Calu3 (cell line): ENCODE results near the gene C1orf21. TPM values are rescaled to one million over a fixed set of nuclear protein-coding genes. Genes with fewer than 3 reads are reported as not detected.

Experiments used
- BruUV-seq: library from RNA; stranded (reverse); fragments of 400-500 nt; replicated peaks from 2 replicates; lab custom pipeline; 2021; lab: Mats Ljungman, UMichigan
- CTCF ChIA-PET: fragments of 300-600 bp; sonication (Branson Sonifier 250); formaldehyde crosslinking; loops from one replicate; lab custom pipeline; 2022; ENCODE audit warnings: antibody characterized with exemption; lab: Charles Lee
- DNase-seq: peaks from one replicate; pipeline ENCODE4 v3.0.0; 2022
- H3K27ac Mint-ChIP-seq: one replicate; pipeline ENCODE4 v1.8.0; 2022; ENCODE audit warnings: mixed read lengths; ENCODE audit not compliant: unreplicated experiment
- H3K27me3 Mint-ChIP-seq: one replicate; pipeline ENCODE4 v1.8.0; 2022; ENCODE audit warnings: mixed read lengths; ENCODE audit not compliant: unreplicated experiment
- H3K36me3 Mint-ChIP-seq: one replicate; pipeline ENCODE4 v1.8.0; 2022; ENCODE audit warnings: mild to moderate bottlenecking, moderate library complexity, mixed read lengths; ENCODE audit not compliant: insufficient read depth, unreplicated experiment
- H3K4me1 Mint-ChIP-seq: one replicate; pipeline ENCODE4 v1.8.0; 2022; ENCODE audit warnings: mild to moderate bottlenecking, low read depth, mixed read lengths; ENCODE audit not compliant: unreplicated experiment
- H3K4me3 Mint-ChIP-seq: one replicate; pipeline ENCODE4 v1.8.0; 2022; ENCODE audit warnings: mild to moderate bottlenecking, low read depth, moderate library complexity, mixed read lengths; ENCODE audit not compliant: unreplicated experiment
- H3K9me3 Mint-ChIP-seq: one replicate; pipeline ENCODE4 v1.8.0; 2022; ENCODE audit warnings: low read depth, mixed read lengths; ENCODE audit not compliant: unreplicated experiment
- CTCF ChIP-seq: fragments of 200-600 bp; IDR thresholded peaks from one replicate; pipeline ENCODE4 v1.8.0; 2022; ENCODE audit warnings: antibody characterized with exemption; ENCODE audit not compliant: unreplicated experiment
- intact Hi-C: fragments of 100-400 bp; cut with micrococcal nuclease; formaldehyde crosslinking; loops from one replicate; pipeline ENCODE4 v1.10.0; 2022; ENCODE audit not compliant: unreplicated experiment
- total RNA-seq: library from RNA; stranded (reverse); gene quantifications from 2 replicates; pipeline ENCODE4 v1.2.3, GENCODE V29; 2022

Gene C1orf21
- total RNA-seq, 1 experiment from 2014 or later: 20.6 TPM

GRCh38 chr1:184507165-184507564, 120.3 kb downstream of the C1orf21 start:
- Mint-ChIP-seq H3K36me3 (no peaks in the 10 kb centered on the region), H3K4me1 (peaks cover 12% of the 10 kb centered on the region), H3K27ac (no peak overlapping the region), H3K27me3 (no peaks in the 10 kb centered on the region), H3K4me3 (no peak overlapping the region), H3K9me3 (no peaks in the 10 kb centered on the region)
- no peak for TF ChIP-seq CTCF
- no TSS peak for BruUV-seq
- intact Hi-C loops: no loop called here
- no peak for DNase-seq
- CTCF ChIA-PET: interaction anchor here (1.5 kb wide), 1 partner anchor 93 kb away, joined by 3 read pairs; no protein-coding TSS in a partner anchor

- intact Hi-C loops: no loop called here
- CTCF ChIA-PET: interaction anchor here (1.5 kb wide), 1 partner anchor 93 kb away, joined by 3 read pairs; no protein-coding TSS in a partner anchor
- Mint-ChIP-seq H3K27me3 (no peaks in the 10 kb centered on the region), H3K4me1 (peaks cover 12% of the 10 kb centered on the region), H3K4me3 (no peak overlapping the region), H3K9me3 (no peaks in the 10 kb centered on the region), H3K36me3 (no peaks in the 10 kb centered on the region), H3K27ac (no peak overlapping the region)
- TF ChIP-seq CTCF: no peak
- no peak for DNase-seq
- no TSS peak for BruUV-seq
Observed at GRCh38 chr1:184507604-184508280, 120.9 kb downstream of the C1orf21 start.

GRCh38 chr1:184509105-184509504, 122.3 kb downstream of the C1orf21 start:
- TF ChIP-seq CTCF: no peak
- H3K9me3 Mint-ChIP-seq: no peaks in the 10 kb centered on the region
- CTCF ChIA-PET: no interaction called here
- no peaks in the 10 kb centered on the region for H3K27me3 Mint-ChIP-seq
- H3K36me3 Mint-ChIP-seq: no peaks in the 10 kb centered on the region
- H3K27ac Mint-ChIP-seq: no peak overlapping the region
- no peak for DNase-seq
- no peak overlapping the region for H3K4me3 Mint-ChIP-seq
- intact Hi-C loops: no loop called here
- no TSS peak for BruUV-seq
- peaks cover 12% of the 10 kb centered on the region for H3K4me1 Mint-ChIP-seq

GRCh38 chr1:184510110-184510509, 123.3 kb downstream of the C1orf21 start:
- no peak overlapping the region for H3K4me3 Mint-ChIP-seq
- CTCF ChIA-PET: no interaction called here
- no peaks in the 10 kb centered on the region for H3K27me3 Mint-ChIP-seq
- no TSS peak for BruUV-seq
- H3K36me3 Mint-ChIP-seq: no peaks in the 10 kb centered on the region
- peaks cover 12% of the 10 kb centered on the region for H3K4me1 Mint-ChIP-seq
- intact Hi-C loops: loop anchor here (10.0 kb wide), 1 partner anchor 155 kb away; no protein-coding TSS in a partner anchor
- no peak for DNase-seq
- no peak overlapping the region for H3K27ac Mint-ChIP-seq
- TF ChIP-seq CTCF: no peak
- no peaks in the 10 kb centered on the region for H3K9me3 Mint-ChIP-seq
